Hippocampal formation (tissue), 2 donors: ENCODE data around the gene UBE2Q1.
"Not testable (repeated sequence)": the region's sequence is repeated elsewhere in the genome, so short reads cannot be mapped to it uniquely, and the experiment has no call there.

Source experiments
- DNase-seq, 2 donors: peaks; one replicate each; lab custom pipeline; 2025; lab: John Stamatoyannopoulos, UW

Gene UBE2Q1

GRCh38 chr1:154550657-154551056, 7.8 kb downstream of the UBE2Q1 start:
- no peak for DNase-seq

DNA sequence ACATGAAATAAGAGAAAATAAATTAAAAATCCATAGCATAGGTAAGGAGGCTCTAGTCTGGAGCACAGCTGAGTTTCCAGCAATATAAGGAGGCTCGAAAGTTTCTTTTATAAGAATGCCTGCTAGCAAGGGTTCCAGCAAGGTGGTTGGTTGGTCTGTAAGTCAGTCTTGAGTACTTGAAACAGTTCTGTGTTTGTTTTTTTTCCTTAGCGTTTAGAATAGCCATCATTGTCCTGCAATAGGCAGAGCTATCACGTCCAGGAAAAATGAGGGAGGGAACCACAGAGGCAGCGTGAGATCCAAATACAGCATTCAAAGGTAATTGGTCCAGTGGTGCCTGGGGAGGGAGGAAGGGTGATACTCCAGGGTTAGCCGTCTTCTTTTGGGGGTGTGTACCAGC, 8.4 kb downstream of the UBE2Q1 start:
- no peak for DNase-seq

DNA sequence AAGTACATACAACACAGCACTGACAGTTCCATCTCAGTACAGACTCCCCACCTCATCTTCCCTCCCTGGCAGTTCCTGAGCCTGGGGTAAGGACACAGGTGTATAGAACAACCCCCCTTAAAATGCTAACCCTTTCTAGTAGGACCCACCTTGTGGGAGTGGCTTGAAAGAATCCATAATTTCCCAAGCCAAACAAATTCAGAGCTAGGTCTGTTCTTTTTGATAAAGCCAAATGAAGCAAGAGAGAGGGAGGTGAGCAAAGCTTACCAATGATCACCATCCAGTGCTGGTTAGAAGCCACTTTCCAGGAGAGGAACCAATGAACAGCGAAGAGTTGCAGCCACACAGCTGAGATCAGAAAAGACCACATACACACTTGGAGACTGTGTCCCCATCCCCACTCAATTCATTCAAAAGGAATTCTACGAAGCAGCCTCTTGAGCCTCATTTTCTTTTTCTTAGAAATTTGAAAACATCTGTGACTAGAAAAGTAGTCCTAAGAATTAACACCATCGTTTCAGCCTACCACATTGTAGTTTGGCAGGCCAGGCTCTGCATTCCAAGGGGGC, 9.2 kb downstream of the UBE2Q1 start:
- no peak for DNase-seq

GRCh38 chr1:154548028-154548427, 10.4 kb downstream of the UBE2Q1 start:
- DNase-seq, result no peak

GRCh38 chr1:154547105-154547732, 11.2 kb downstream of the UBE2Q1 start:
- no peak for DNase-seq

DNA sequence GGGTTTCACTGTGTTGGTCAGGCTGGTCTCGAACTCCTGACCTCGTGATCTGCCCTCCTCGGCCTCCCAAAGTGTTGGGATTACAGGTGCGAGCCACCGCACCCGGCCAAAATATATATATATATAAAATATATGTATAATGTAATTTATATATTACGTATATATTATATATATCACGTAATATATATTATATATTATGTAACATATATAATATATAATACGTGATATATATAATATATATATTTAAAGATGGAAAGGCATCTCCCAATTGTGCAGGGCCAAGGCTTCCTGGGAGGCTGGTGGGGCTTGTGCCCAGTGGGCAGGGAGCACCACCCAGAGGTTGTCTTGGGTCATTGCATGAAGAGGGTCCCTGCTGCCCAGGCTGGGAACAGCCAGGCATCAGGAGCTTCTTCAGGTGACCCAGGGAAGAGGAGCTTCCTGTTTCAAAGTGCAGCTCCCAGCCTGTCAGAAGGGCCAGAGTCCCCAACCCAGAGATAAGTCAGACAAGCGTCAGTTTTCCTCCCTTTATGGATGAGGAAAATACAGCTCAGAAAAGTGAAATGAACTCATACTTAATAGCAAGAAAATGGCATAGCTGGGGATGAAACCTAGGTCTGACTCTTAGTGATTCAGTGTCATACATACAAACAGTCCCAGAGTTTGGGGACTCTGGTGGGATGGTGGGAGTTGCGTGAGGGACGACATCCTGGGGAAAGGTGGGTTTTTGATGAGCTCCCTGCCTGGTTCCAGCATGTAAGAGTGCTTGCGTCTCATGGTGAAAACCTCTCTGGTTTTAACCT, 12.0 kb downstream of the UBE2Q1 start:
- DNase-seq, result peak in 1 of 2 donors; percentile 8

- no peak for DNase-seq
Observed at GRCh38 chr1:154541231-154541630, 17.2 kb downstream of the UBE2Q1 start.

DNA sequence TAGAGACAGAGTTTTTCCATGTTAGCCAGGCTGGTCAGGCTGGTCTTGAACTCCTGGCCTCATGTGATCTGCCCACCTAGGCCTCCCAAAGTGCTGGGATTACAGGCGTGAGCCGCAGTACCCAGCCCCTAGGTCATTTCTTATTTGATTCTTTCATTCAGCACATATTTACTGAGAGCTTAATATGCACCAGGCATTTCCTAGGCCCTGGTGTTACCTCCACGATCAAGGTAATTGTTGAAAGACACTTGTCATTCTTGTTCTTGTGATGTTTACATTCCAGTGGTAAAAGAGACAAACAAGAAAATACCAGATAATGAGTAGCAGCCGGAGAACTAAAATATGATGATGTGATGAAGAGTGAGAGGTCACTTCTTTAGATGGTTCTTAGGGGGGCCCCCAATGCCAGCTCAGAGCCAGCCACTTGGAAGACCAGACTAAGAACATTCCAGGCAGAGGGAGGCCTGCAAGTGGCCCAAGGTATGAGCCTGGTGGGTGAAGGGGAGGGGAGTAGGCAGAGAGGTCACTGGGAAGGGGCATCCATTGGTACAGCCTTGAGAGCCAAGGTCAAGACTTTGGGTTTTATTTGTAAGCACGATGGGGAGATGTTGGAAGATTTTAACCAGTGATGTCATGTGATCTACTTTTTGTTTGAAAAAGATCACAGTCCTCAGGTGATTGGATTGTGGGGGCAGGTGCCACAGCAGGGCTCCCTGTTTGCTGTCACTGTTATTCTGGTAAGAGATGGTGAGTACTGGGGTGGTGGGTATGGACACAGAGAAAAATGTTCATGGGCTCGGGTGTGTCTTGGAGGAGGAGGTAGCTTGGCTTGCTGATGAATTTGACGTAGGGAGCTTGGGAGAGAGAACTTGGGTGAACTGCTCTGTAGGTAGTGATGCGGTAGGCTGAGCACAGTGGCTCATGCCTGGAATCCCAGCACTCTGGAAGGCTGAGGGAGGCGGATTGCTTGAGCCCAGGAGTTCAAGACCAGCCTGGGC, 18.7 kb downstream of the UBE2Q1 start:
- DNase-seq, result no peak

GRCh38 chr1:154536570-154536969, 21.9 kb downstream of the UBE2Q1 start:
- no peak for DNase-seq

DNA sequence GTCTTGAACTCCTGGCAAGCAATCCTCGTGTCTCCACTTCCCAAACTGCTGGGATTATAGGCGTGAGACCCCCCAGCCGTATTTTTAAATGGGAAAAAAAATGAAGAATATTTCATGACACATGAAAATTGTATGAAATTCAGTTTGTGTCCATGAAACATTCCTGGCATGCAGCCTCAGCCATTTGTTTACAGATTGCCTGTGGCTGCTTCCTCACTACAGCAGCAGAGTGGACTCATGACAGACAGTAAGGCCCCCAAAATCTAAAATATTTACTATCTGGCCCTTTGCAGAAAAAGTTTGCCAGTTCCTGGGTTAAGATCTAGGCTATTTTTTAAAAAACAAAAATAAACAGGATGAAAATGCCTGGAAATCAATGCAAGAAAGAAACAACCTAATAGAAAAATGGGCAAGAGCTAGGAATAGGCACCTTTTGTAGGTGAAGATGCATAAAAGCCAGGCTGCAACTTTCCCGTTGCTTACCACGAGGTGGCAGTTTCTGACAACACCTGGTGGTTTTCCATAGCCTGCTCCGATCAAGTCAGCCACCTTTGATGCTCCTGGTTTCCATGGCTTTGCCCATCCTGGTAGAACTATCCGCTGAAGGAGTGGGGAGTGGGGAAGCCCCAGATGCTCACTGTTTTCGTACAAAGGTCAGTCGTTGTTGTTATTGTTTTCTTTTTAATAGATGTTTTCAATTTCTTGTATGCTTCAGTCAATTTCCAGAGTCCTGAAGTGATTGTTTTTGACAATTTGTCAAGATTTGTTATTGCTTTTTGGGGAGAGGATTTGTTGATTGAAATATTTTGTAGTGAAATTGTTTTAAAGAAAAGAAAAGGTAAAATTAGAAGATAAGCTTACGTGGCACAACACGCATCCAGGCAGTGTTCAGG, 24.3 kb downstream of the UBE2Q1 start:
- DNase-seq, result no peak

DNA sequence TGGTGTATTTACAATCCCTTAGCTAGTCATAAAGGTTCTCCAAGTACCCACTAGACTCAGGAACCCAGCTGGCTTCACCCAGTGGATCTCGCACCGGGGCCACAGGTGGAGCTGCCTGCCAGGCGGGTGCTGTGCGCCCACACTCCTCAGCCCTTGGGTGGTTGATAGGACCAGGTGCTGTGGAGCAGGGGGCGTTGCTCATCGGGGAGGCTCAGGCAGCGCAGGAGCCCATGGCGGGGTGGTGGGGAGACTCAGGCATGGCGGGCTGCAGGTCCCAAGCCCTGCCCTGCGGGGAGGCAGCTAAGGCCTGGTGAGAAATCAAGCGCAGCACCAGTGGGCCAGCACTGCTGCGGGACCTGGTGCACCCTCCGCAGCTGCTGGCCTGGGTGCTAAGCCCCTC, 26.5 kb downstream of the UBE2Q1 start:
- not testable (repeated sequence) for DNase-seq

DNA sequence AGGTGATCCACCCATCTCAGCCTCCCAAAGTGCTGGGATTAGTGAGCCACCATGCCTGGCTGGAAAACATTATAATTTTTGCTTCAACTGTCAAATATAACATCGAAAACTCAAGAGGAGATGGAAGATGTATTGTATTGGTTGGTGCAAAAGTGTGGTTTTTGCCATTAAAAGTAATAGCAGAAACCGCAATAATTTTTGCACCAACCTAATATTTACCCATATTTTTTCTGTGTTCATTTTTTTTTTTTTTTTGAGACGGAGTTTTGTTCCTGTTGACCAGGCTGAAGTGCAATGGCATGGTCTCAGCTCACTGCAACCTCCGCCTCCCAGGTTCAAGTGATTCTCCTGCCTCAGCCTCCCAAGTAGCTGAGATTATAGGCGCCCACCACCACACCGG, 29.2 kb downstream of the UBE2Q1 start:
- no peak for DNase-seq

- DNase-seq, result no peak
Observed at GRCh38 chr1:154527192-154527591, 31.3 kb downstream of the UBE2Q1 start.

DNA sequence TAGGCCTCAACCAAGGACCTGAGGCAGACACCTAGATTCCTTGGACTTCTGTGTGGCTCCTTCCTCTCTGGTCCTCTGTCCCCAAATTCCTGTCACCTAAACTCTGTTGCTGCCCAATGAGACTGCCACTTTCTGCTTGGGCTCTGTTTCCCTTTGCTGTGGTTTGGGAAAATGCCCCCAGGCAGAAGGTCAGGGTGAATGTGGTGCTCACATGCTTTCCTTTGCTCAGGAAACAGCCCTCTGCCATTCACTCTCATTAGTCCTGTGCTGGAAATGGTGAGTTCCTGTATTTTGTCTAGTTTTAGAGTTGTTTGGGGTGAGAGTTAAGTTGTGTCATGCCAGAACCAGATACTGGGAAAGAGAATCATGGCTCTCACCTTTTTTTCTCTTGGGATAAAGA, 33.6 kb downstream of the UBE2Q1 start:
- DNase-seq, result no peak

- no peak for DNase-seq
Observed at GRCh38 chr1:154521695-154522094, 36.8 kb downstream of the UBE2Q1 start.

GRCh38 chr1:154520333-154520732, 38.1 kb downstream of the UBE2Q1 start:
- DNase-seq, result no peak

DNA sequence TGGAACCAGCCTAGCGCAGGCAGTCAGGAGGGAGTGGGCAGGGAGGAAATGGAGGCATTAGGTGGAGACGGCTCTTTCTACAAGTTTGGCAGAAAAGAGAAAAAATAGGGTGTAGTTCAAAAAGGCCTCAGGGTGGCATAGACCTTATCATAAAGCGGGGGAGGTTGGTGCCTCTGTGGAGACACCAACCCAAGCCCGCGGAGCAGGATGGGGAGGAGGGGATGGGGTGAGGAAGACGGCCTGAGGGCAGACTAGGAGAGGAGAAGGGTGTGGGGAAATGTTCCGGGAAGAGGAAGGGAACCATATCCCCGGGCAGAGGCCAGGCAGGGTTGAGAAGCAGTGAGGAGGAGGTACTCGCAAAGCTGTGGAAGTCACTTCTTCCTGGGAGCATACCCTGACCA, 38.9 kb downstream of the UBE2Q1 start:
- DNase-seq, result no peak

DNA sequence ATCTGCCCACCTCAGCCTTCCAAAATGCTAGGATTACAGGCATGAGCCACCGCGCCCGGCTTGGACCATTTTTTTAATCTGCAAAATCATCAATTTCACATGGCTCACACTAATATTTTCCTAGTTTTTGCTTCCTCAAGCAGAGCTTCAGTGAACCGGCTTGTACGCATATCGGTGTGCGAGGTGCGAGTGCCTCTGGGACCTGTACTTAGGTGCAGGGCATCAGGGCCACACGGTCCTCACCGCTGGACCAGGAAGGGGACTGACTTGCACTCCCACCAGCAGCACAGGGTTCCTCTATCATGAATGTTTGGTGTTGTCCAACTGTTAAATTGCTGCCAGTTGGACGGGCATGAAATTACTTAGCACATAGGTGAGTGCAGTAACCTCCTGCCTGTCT, 40.8 kb downstream of the UBE2Q1 start:
- DNase-seq, result no peak

DNA sequence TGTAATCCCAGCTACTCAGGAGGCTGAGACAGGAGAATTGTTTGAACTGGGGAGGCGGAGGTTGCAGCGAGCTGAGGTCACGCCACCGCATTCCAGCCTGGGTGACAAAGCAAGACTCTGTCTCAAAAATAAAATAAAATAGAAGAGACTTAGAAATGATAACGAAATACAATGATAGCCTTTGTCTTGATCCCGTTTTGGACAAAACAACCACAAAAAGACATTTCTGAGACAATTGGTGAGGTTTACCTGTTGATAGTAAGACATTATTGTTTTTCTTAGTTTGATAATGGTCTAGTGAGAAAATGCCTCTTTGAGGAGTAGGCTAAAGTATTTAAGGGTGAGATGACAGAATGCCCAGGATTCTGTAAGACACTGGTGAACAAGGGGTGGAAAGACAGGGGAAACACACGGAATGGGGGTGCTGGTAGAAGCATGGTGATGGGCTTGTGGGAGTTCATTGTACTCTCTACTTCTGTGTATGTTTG, 44.4 kb downstream of the UBE2Q1 start:
- DNase-seq, result no peak

- no peak for DNase-seq
Observed at GRCh38 chr1:154512760-154513159, 45.7 kb downstream of the UBE2Q1 start.

DNA sequence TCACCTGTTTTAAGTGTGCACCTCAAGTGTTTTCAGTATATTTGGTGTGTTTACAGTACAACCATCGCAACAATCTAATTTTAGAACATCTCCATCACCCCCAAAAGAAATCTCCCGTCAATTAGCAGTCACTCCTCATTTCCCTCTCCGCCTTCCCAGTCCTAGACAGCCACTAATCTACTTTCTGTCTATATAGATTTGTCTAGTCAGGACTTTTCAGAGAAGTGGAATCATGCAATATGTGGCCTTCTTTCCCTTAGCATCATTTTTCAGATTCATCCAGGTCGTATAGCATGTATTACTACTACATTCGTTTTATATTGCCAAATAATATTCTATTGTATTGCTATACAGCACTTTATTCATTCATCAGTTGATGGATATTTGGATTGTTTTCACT, 54.6 kb downstream of the UBE2Q1 start:
- no peak for DNase-seq
